Measurements from ENCODE around the gene RHOG.
"Not testable (repeated sequence)": the region's sequence is repeated elsewhere in the genome, so short reads cannot be mapped to it uniquely, and the experiment has no call there.

GRCh38 chr11:3794387-3794786 is 46.4 kb downstream of the RHOG start:
- TF ChIP-seq, protein P1, sequence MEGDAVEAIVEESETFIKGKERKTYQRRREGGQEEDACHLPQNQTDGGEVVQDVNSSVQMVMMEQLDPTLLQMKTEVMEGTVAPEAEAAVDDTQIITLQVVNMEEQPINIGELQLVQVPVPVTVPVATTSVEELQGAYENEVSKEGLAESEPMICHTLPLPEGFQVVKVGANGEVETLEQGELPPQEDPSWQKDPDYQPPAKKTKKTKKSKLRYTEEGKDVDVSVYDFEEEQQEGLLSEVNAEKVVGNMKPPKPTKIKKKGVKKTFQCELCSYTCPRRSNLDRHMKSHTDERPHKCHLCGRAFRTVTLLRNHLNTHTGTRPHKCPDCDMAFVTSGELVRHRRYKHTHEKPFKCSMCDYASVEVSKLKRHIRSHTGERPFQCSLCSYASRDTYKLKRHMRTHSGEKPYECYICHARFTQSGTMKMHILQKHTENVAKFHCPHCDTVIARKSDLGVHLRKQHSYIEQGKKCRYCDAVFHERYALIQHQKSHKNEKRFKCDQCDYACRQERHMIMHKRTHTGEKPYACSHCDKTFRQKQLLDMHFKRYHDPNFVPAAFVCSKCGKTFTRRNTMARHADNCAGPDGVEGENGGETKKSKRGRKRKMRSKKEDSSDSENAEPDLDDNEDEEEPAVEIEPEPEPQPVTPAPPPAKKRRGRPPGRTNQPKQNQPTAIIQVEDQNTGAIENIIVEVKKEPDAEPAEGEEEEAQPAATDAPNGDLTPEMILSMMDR (IDR thresholded peaks at IDR 0.05) = not testable (repeated sequence)
- not testable (repeated sequence) for TF ChIP-seq POLR2A (IDR thresholded peaks at IDR 0.05)
